ENCODE data around the gene HMCN2. TPM values are rescaled to one million over a fixed set of nuclear protein-coding genes. Genes with fewer than 3 reads are reported as not detected.

The HMCN2 gene
- total and polyA plus RNA-seq, 2 of the 4 experiments (the other 2 are of a cell fraction), result 0.02 TPM; not detected in 1

- no TSS peak for BruUV-seq (replicated peaks)
- H2AK9ac ChIP-seq (replicated peaks; ENCODE audit: low read depth, low read length, poor library complexity), result no peak overlapping the region
- DNase-seq (no peak), ATAC-seq (ENCODE audit: low read depth) (no peak)
- H3K4ac ChIP-seq (ENCODE audit: low read depth, low read length), result no peak overlapping the region
- no peak overlapping the region for H3K14ac ChIP-seq (replicated peaks; ENCODE audit: low read depth, low read length)
- H4K91ac ChIP-seq (ENCODE audit: insufficient read depth, low read depth, low read length), result no peak overlapping the region
- in situ Hi-C loops (cut with MboI; ENCODE audit: low sequenced_read_pairs), result no loop called here
- CTCF ChIA-PET, result no interaction called here
- no peak overlapping the region for H4K8ac ChIP-seq (ENCODE audit: low read depth in 2 of 2, low read length in 2 of 2)
- H3K4me2 ChIP-seq (ENCODE audit: low read depth, low read length), result no peak overlapping the region
- H2BK5ac ChIP-seq (ENCODE audit: low read depth, low read length, poor library complexity, severe bottlenecking), result no peak overlapping the region
- no peak overlapping the region for H4K5ac ChIP-seq (ENCODE audit: low read depth, low read length)
- no peak overlapping the region for H3K56ac ChIP-seq (ENCODE audit: extremely low read depth, insufficient read depth, low read length)
- intact Hi-C loops (cut with micrococcal nuclease), result no loop called here
- no peaks in the 10 kb centered on the region for H3K4me1 ChIP-seq (ENCODE audit: control insufficient read depth, insufficient read depth, low read length)
- H2BK120ac ChIP-seq (ENCODE audit: low read depth, low read length), result no peak overlapping the region
- no peak overlapping the region for H2AFZ ChIP-seq (replicated peaks; ENCODE audit: low read length, poor library complexity)
- H2AK5ac ChIP-seq (ENCODE audit: low read depth, low read length), result no peak overlapping the region
- no peak overlapping the region for H2BK20ac ChIP-seq (ENCODE audit: low read depth, low read length)
- H3K27ac ChIP-seq (ENCODE audit: insufficient read depth, low read length), result no peak overlapping the region
- dilution Hi-C loops (cut with HindIII; ENCODE audit: low sequenced_read_pairs, unreplicated experiment), result no loop called here
- POLR2A ChIA-PET (ENCODE audit: unreplicated experiment), result no interaction called here
- no peaks in the 10 kb centered on the region for H3K9me3 ChIP-seq (ENCODE audit: control insufficient read depth, insufficient read depth, low read length)
- H3K27me3 ChIP-seq (ENCODE audit: control insufficient read depth, insufficient read depth, low read length), result peaks cover 31% of the 10 kb centered on the region
- no peaks in the 10 kb centered on the region for H3K36me3 ChIP-seq (ENCODE audit: control insufficient read depth, insufficient read depth, low read length)
- H3K18ac ChIP-seq (ENCODE audit: low read depth, low read length), result no peak overlapping the region
- no peak overlapping the region for H2BK15ac ChIP-seq (ENCODE audit: low read depth, low read length)
- WGBS, 2 experiments (ENCODE audit: extremely low coverage in 2 of 2, insufficient read length in 1 of 2), result 61% methylated on average over 5 of the region's 27 CpGs; no CpG with 5 or more reads in 1 of the 2 experiments
- no peak overlapping the region for H3K4me3 ChIP-seq (ENCODE audit: insufficient read depth, low read depth, low read length)
- no peaks in the 10 kb centered on the region for H3K9me1 ChIP-seq (ENCODE audit: insufficient read depth, low read length)
- no peak overlapping the region for H3K23ac ChIP-seq (ENCODE audit: low read depth, low read length)
- no peak overlapping the region for H3K9ac ChIP-seq (ENCODE audit: low read depth, low read length)
- no peak for TF ChIP-seq MAFK (IDR thresholded peaks at IDR 0.05; ENCODE audit: low read depth, low read length)
- no peak for TF ChIP-seq FOS (IDR thresholded peaks at IDR 0.05; ENCODE audit: low read depth, low read length)
- TF ChIP-seq NFE2L2 (IDR thresholded peaks at IDR 0.05; ENCODE audit: low read depth, low read length), result no peak
- no peak for TF ChIP-seq USF2 (IDR thresholded peaks at IDR 0.05; ENCODE audit: low read depth, low read length)
- no peak for TF ChIP-seq CTCF (conservative IDR thresholded peaks at IDR 0.05; ENCODE audit: low read depth, low read length)
- no peak for TF ChIP-seq BHLHE40 (IDR thresholded peaks at IDR 0.05; ENCODE audit: low read depth, low read length)
- no peak for TF ChIP-seq MAZ (IDR thresholded peaks at IDR 0.05; ENCODE audit: borderline replicate concordance, low read depth, low read length)
- TF ChIP-seq MXI1 (IDR thresholded peaks at IDR 0.05; ENCODE audit: borderline replicate concordance, low read depth, low read length), result no peak
- no peak for TF ChIP-seq POLR2A (IDR thresholded peaks at IDR 0.05; ENCODE audit: low read depth, low read length)
- TF ChIP-seq CHD1 (IDR thresholded peaks at IDR 0.05; ENCODE audit: low read depth, low read length), result no peak
- no peak for TF ChIP-seq CEBPB (IDR thresholded peaks at IDR 0.05; ENCODE audit: low read depth, low read length)
- no peak for TF ChIP-seq RCOR1 (IDR thresholded peaks at IDR 0.05; ENCODE audit: insufficient replicate concordance, low read length)
- no peak for TF ChIP-seq SMC3 (IDR thresholded peaks at IDR 0.05; ENCODE audit: low read depth, low read length)
- no peak for TF ChIP-seq RFX5 (IDR thresholded peaks at IDR 0.05; ENCODE audit: low read depth, low read length)
- no peak for TF ChIP-seq ELK1 (IDR thresholded peaks at IDR 0.05; ENCODE audit: borderline replicate concordance, low read depth, low read length)
- no peak for TF ChIP-seq RAD21 (IDR thresholded peaks at IDR 0.05; ENCODE audit: low read length)
- H4K20me1 ChIP-seq (ENCODE audit: insufficient read depth, low read length), result no peaks in the 10 kb centered on the region; the same call in none of the 2 replicates
- no peaks in the 10 kb centered on the region for H3K79me1 ChIP-seq (ENCODE audit: low read depth in 1 of 2, low read length in 2 of 2)
These were observed 125.4 kb downstream of the HMCN2 start for GRCh38 chr9:130390986-130391385.
